SK-N-SH treated with all-trans-retinoic acid at 6 μM for 48 hours (cell line): ENCODE measurements around the gene ACSL5.

Source experiments
- ATAC-seq: fragments of 200-7000 bp; cut with Tn5 transposase; 3 replicates; pipeline ENCODE4 v1.9.1; 2020; ENCODE audit warnings: mild to moderate bottlenecking, moderate library complexity
- ARNTL ChIP-seq: fragments of 450-650 bp; formaldehyde crosslinking; IDR thresholded peaks from 2 replicates; pipeline ENCODE4 v1.5.0; 2020; ENCODE audit warnings: low read depth, mild to moderate bottlenecking, moderate library complexity, borderline replicate concordance
- BACH2 ChIP-seq: fragments of 250-450 bp; sonication (Bioruptor Pico); IDR thresholded peaks from 2 replicates; pipeline ENCODE4 v1.9.0; 2021; ENCODE audit warnings: mild to moderate bottlenecking, borderline replicate concordance
- CSDC2 ChIP-seq: fragments of 250-450 bp; sonication (Bioruptor Pico); IDR thresholded peaks from 2 replicates; pipeline ENCODE4 v1.5.0; 2020; ENCODE audit warnings: mild to moderate bottlenecking, moderate library complexity
- ESRRG ChIP-seq: fragments of 250-450 bp; sonication (Bioruptor Pico); IDR thresholded peaks from 2 replicates; pipeline ENCODE4 v1.6.1; 2021; ENCODE audit warnings: mild to moderate bottlenecking
- GLIS3 ChIP-seq: fragments of 250-450 bp; sonication (Bioruptor Pico); IDR thresholded peaks from 2 replicates; pipeline ENCODE4 v1.5.0; 2020; ENCODE audit warnings: mild to moderate bottlenecking, moderate library complexity
- ISL1 ChIP-seq: fragments of 250-450 bp; sonication (Bioruptor Pico); IDR thresholded peaks from 2 replicates; pipeline ENCODE4 v2.1.2; 2022; ENCODE audit warnings: mild to moderate bottlenecking, moderate library complexity
- OSR1 ChIP-seq: fragments of 250-450 bp; sonication (Bioruptor Pico); IDR thresholded peaks from 2 replicates; pipeline ENCODE4 v1.8.0; 2022; ENCODE audit warnings: moderate library complexity, mild to moderate bottlenecking, inconsistent platforms
- PPARA ChIP-seq: fragments of 250-450 bp; sonication (Bioruptor Pico); IDR thresholded peaks from 2 replicates; pipeline ENCODE4 v1.5.0; 2020; ENCODE audit warnings: mild to moderate bottlenecking, borderline replicate concordance
- RARB ChIP-seq: fragments of 250-450 bp; sonication (Bioruptor Pico); IDR thresholded peaks from 2 replicates; pipeline ENCODE4 v1.8.0; 2021; ENCODE audit warnings: mild to moderate bottlenecking, moderate library complexity
- SNAI2 ChIP-seq: fragments of 250-450 bp; sonication (Bioruptor Pico); IDR thresholded peaks from 2 replicates; pipeline ENCODE4 v1.5.0; 2020; ENCODE audit warnings: mild to moderate bottlenecking, moderate library complexity
- TCF4 ChIP-seq: fragments of 250-450 bp; sonication (Bioruptor Pico); IDR thresholded peaks from 2 replicates; pipeline ENCODE4 v1.8.0; 2021; ENCODE audit warnings: mild to moderate bottlenecking, moderate library complexity, borderline replicate concordance
- TOX ChIP-seq: fragments of 250-450 bp; sonication (Bioruptor Pico); IDR thresholded peaks from 2 replicates; pipeline ENCODE4 v1.8.0; 2021; ENCODE audit warnings: mild to moderate bottlenecking, moderate library complexity, borderline replicate concordance
- ZC3H10 ChIP-seq: fragments of 250-450 bp; sonication (Bioruptor Pico); IDR thresholded peaks from 2 replicates; pipeline ENCODE4 v1.5.1; 2021; ENCODE audit warnings: mild to moderate bottlenecking, moderate library complexity
- ZFP3 ChIP-seq: fragments of 250-450 bp; sonication (Bioruptor Pico); IDR thresholded peaks from 2 replicates; pipeline ENCODE4 v1.5.0; 2020; ENCODE audit warnings: mild to moderate bottlenecking, moderate library complexity
- ZFP30 ChIP-seq: fragments of 450-650 bp; formaldehyde crosslinking; IDR thresholded peaks from 2 replicates; pipeline ENCODE4 v1.5.0; 2022; ENCODE audit warnings: mild to moderate bottlenecking, moderate library complexity
- ZNF565 ChIP-seq: fragments of 450-650 bp; formaldehyde crosslinking; conservative IDR thresholded peaks from 2 replicates; pipeline ENCODE4 v1.5.0; 2020; ENCODE audit warnings: low read depth, mild to moderate bottlenecking, moderate library complexity
- ZNF70 ChIP-seq: fragments of 450-650 bp; formaldehyde crosslinking; IDR thresholded peaks from 2 replicates; pipeline ENCODE4 v1.5.0; 2020; ENCODE audit warnings: mild to moderate bottlenecking, moderate library complexity
- ZNF8 ChIP-seq: fragments of 450-650 bp; formaldehyde crosslinking; IDR thresholded peaks from 2 replicates; pipeline ENCODE4 v1.5.0; 2020; ENCODE audit warnings: mild to moderate bottlenecking, moderate library complexity
- TF ChIP-seq, protein P1 (sequence below): fragments of 250-450 bp; sonication (Bioruptor Pico); IDR thresholded peaks from 2 replicates; pipeline ENCODE4 v1.5.1; 2021; ENCODE audit warnings: mild to moderate bottlenecking, moderate library complexity
- TF ChIP-seq, protein P2 (sequence below): fragments of 250-450 bp; sonication (Bioruptor Pico); IDR thresholded peaks from 2 replicates; pipeline ENCODE4 v1.8.0; 2021; ENCODE audit warnings: low read depth, mild to moderate bottlenecking, moderate library complexity, borderline replicate concordance
- TF ChIP-seq, protein P3 (sequence below): fragments of 250-450 bp; sonication (Bioruptor Pico); IDR thresholded peaks from 2 replicates; pipeline ENCODE4 v1.8.0; 2020; ENCODE audit warnings: mild to moderate bottlenecking, moderate library complexity, borderline replicate concordance
- TF ChIP-seq, protein P4 (sequence below): fragments of 250-450 bp; sonication (Bioruptor Pico); IDR thresholded peaks from 2 replicates; pipeline ENCODE4 v1.5.0; 2020; ENCODE audit warnings: mild to moderate bottlenecking, moderate library complexity

Gene ACSL5

DNA sequence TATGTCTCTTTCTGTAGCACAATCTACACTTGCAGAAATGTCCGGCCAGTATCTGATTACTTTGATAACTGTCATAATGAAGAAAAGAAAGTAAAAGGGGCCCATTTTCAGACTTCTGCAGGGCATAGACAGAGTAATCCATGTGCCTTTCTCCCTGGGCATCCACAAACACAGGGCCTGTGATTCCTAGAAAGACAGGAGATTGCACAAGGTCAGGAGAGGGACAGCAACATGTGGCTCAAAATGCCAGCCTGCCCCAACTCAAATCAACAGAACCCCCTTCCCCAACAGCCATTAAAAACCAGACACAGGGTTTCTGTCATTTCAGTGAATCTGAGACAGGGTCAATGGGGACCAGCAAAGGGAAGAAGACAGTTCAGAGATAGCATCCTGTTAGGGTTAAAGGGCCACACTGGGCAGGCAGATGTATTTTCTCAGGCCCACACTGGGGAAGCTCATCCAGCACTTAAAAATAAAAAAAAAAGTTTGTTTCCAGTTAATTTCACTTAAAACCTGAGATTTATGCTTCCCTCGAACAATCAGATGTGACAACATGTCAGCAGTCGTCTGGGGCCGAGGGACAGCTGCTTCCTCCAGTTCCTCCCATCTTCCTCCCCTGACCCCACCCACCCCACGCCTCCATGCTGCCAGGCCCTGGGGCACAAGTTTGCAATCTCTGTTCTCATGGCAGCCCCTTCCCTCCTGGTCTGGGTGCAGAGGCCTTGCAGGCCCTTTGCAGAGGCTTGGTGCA lies 30.7 kb upstream of the ACSL5 start:
- no peak for ATAC-seq
- TF ChIP-seq ZNF565 (CRISPR knock-in tag) (no peak), ISL1 (CRISPR knock-in tag) (no peak), PPARA (CRISPR knock-in tag) (no peak), BACH2 (CRISPR knock-in tag) (no peak), ZC3H10 (CRISPR knock-in tag) (no peak), RARB (CRISPR knock-in tag) (no peak), ZFP30 (CRISPR knock-in tag) (no peak), ZFP3 (CRISPR knock-in tag) (no peak), OSR1 (CRISPR knock-in tag) (no peak), CSDC2 (CRISPR knock-in tag) (no peak), ZNF8 (no peak), TCF4 (CRISPR knock-in tag) (no peak)

DNA sequence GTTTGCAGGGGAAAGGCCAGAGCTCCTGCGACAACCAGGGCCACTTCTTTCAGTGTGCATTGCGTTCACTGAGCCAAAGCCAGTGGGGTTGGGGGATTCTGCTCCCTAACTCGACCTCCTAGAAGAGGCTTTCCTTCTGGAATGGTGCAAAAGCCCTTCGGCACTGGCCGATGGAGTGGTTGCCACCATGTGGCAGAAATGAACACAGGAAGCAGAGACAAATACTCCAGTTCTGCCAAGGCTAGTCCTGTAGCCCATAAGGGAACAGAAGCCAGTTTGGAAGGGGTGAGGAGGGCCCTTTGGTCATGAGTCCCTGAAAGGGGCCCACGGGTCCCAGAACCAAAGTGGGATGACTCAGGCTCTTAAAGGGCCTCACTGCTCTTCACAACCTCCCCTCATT lies 29.7 kb upstream of the ACSL5 start:
- ATAC-seq = no peak
- TF ChIP-seq ZNF565 (CRISPR knock-in tag) = no peak
- TF ChIP-seq GLIS3 (CRISPR knock-in tag) = no peak
- TF ChIP-seq ZNF70 = no peak
- TF ChIP-seq ARNTL (CRISPR knock-in tag) = no peak
- TF ChIP-seq TCF4 (CRISPR knock-in tag) = no peak
- TF ChIP-seq, protein P1, sequence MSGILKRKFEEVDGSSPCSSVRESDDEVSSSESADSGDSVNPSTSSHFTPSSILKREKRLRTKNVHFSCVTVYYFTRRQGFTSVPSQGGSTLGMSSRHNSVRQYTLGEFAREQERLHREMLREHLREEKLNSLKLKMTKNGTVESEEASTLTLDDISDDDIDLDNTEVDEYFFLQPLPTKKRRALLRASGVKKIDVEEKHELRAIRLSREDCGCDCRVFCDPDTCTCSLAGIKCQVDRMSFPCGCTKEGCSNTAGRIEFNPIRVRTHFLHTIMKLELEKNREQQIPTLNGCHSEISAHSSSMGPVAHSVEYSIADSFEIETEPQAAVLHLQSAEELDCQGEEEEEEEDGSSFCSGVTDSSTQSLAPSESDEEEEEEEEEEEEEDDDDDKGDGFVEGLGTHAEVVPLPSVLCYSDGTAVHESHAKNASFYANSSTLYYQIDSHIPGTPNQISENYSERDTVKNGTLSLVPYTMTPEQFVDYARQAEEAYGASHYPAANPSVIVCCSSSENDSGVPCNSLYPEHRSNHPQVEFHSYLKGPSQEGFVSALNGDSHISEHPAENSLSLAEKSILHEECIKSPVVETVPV (CRISPR knock-in tag) = no peak
- no peak for TF ChIP-seq RARB (CRISPR knock-in tag)
- TF ChIP-seq SNAI2 (CRISPR knock-in tag) = no peak
- no peak for TF ChIP-seq ZNF8
- TF ChIP-seq OSR1 (CRISPR knock-in tag) = no peak
- TF ChIP-seq ZFP30 (CRISPR knock-in tag) = no peak
- TF ChIP-seq ISL1 (CRISPR knock-in tag) = no peak
- TF ChIP-seq, protein P2, sequence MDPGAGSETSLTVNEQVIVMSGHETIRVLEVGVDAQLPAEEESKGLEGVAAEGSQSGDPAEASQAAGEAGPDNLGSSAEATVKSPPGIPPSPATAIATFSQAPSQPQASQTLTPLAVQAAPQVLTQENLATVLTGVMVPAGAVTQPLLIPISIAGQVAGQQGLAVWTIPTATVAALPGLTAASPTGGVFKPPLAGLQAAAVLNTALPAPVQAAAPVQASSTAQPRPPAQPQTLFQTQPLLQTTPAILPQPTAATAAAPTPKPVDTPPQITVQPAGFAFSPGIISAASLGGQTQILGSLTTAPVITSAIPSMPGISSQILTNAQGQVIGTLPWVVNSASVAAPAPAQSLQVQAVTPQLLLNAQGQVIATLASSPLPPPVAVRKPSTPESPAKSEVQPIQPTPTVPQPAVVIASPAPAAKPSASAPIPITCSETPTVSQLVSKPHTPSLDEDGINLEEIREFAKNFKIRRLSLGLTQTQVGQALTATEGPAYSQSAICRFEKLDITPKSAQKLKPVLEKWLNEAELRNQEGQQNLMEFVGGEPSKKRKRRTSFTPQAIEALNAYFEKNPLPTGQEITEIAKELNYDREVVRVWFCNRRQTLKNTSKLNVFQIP = no peak

DNA sequence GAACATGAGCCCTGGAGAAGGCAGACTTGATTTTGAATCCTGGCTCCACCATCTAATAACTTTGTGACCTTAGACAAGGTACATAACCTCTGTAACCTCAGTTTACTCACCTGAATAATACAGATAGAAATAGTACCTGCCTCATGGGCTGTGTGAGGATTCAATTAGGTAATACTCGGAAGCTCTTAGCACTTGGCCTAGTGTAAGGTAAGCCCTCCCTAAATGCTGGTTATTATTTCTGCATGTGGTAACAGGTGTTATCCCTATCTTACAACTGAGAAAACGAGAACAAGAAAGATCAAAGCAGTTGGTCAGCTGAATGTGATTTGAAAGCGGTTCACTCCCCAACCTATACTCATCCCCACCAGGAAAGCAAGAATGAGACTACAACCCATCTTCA lies 28.7 kb upstream of the ACSL5 start:
- TF ChIP-seq ARNTL (CRISPR knock-in tag) (no peak), ZNF565 (CRISPR knock-in tag) (no peak), ISL1 (CRISPR knock-in tag) (no peak), PPARA (CRISPR knock-in tag) (no peak), ESRRG (CRISPR knock-in tag) (no peak), GLIS3 (CRISPR knock-in tag) (no peak), OSR1 (CRISPR knock-in tag) (no peak), ZFP3 (CRISPR knock-in tag) (no peak), ZNF70 (no peak), TCF4 (CRISPR knock-in tag) (no peak)
- TF ChIP-seq, protein P2 = no peak
- TF ChIP-seq, all 23 proteins: peak for 0

DNA sequence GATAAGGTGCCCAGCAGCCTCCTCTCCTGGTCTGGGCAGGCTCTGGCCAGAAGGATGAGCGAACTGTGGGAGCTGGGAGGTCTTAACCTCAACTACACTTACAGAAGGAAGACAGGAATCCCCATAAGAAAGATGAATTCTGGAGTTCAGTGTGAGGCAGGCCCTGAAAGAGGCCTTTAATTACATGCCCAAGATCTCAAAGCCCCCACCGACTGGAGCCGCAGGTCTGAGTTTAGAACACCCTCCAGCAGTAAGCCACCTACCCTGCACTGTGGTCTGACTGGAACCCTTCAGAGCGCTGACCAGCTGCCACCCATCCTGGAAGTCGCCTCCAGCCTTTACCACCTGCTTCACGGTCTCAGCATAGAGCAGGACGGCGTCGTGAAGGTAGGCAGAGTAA lies 28.2 kb upstream of the ACSL5 start:
- TF ChIP-seq BACH2 (CRISPR knock-in tag) = no peak
- TF ChIP-seq, protein P2 = no peak
- no peak for TF ChIP-seq SNAI2 (CRISPR knock-in tag)
- no peak for TF ChIP-seq RARB (CRISPR knock-in tag)
- no peak for TF ChIP-seq ARNTL (CRISPR knock-in tag)
- TF ChIP-seq ESRRG (CRISPR knock-in tag) = no peak
- TF ChIP-seq, protein P3, sequence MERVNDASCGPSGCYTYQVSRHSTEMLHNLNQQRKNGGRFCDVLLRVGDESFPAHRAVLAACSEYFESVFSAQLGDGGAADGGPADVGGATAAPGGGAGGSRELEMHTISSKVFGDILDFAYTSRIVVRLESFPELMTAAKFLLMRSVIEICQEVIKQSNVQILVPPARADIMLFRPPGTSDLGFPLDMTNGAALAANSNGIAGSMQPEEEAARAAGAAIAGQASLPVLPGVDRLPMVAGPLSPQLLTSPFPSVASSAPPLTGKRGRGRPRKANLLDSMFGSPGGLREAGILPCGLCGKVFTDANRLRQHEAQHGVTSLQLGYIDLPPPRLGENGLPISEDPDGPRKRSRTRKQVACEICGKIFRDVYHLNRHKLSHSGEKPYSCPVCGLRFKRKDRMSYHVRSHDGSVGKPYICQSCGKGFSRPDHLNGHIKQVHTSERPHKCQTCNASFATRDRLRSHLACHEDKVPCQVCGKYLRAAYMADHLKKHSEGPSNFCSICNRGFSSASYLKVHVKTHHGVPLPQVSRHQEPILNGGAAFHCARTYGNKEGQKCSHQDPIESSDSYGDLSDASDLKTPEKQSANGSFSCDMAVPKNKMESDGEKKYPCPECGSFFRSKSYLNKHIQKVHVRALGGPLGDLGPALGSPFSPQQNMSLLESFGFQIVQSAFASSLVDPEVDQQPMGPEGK = no peak
- TF ChIP-seq, protein P4, sequence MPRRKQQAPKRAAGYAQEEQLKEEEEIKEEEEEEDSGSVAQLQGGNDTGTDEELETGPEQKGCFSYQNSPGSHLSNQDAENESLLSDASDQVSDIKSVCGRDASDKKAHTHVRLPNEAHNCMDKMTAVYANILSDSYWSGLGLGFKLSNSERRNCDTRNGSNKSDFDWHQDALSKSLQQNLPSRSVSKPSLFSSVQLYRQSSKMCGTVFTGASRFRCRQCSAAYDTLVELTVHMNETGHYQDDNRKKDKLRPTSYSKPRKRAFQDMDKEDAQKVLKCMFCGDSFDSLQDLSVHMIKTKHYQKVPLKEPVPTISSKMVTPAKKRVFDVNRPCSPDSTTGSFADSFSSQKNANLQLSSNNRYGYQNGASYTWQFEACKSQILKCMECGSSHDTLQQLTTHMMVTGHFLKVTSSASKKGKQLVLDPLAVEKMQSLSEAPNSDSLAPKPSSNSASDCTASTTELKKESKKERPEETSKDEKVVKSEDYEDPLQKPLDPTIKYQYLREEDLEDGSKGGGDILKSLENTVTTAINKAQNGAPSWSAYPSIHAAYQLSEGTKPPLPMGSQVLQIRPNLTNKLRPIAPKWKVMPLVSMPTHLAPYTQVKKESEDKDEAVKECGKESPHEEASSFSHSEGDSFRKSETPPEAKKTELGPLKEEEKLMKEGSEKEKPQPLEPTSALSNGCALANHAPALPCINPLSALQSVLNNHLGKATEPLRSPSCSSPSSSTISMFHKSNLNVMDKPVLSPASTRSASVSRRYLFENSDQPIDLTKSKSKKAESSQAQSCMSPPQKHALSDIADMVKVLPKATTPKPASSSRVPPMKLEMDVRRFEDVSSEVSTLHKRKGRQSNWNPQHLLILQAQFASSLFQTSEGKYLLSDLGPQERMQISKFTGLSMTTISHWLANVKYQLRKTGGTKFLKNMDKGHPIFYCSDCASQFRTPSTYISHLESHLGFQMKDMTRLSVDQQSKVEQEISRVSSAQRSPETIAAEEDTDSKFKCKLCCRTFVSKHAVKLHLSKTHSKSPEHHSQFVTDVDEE (CRISPR knock-in tag) = no peak
- TF ChIP-seq TOX (CRISPR knock-in tag) = no peak
- TF ChIP-seq TCF4 (CRISPR knock-in tag) = no peak
- no peak for TF ChIP-seq OSR1 (CRISPR knock-in tag)
- no peak for TF ChIP-seq CSDC2 (CRISPR knock-in tag)
- ATAC-seq = no peak

More for the DNA sequence above, 28.7 kb upstream of the ACSL5 start:
- ATAC-seq = no peak
